GM18517 (cell line): ENCODE measurements around the gene DCTN5.
"Not testable (repeated sequence)": the region's sequence is repeated elsewhere in the genome, so short reads cannot be mapped to it uniquely, and the experiment has no call there.

Experiments
- ATAC-seq: cut with Tn5 transposase; IDR thresholded peaks from one replicate; pipeline ENCODE4 v1.9.1; 2021; ENCODE audit warnings: mild to moderate bottlenecking, moderate library complexity; ENCODE audit not compliant: unreplicated experiment

DCTN5 gene

GRCh38 chr16:23691483-23692189, 50.4 kb downstream of the DCTN5 start:
- ATAC-seq: no peak

GRCh38 chr16:23692190-23692837, 51.0 kb downstream of the DCTN5 start:
- no peak for ATAC-seq

- ATAC-seq: no peak
These were observed 53.0 kb downstream of the DCTN5 start for GRCh38 chr16:23694265-23694643.

GRCh38 chr16:23694644-23695373, 53.5 kb downstream of the DCTN5 start:
- no peak for ATAC-seq

GRCh38 chr16:23695756-23696155, 54.5 kb downstream of the DCTN5 start:
- ATAC-seq: no peak

- ATAC-seq: no peak
These were observed 57.8 kb downstream of the DCTN5 start for GRCh38 chr16:23699100-23699499.

GRCh38 chr16:23700093-23700492, 58.8 kb downstream of the DCTN5 start:
- ATAC-seq: no peak

- ATAC-seq: no peak
These were observed 59.2 kb downstream of the DCTN5 start for GRCh38 chr16:23700509-23700908.

GRCh38 chr16:23701045-23701444, 59.8 kb downstream of the DCTN5 start:
- no peak for ATAC-seq

- no peak for ATAC-seq
These were observed 61.7 kb downstream of the DCTN5 start for GRCh38 chr16:23702951-23703350.

GRCh38 chr16:23704772-23705516, 63.7 kb downstream of the DCTN5 start:
- ATAC-seq: no peak

GRCh38 chr16:23705517-23705902, 64.2 kb downstream of the DCTN5 start:
- no peak for ATAC-seq

- ATAC-seq: no peak
These were observed 65.2 kb downstream of the DCTN5 start for GRCh38 chr16:23706439-23706838.

GRCh38 chr16:23709536-23709935, 68.3 kb downstream of the DCTN5 start:
- ATAC-seq: no peak

- ATAC-seq: no peak
These were observed 68.7 kb downstream of the DCTN5 start for GRCh38 chr16:23710008-23710407.

GRCh38 chr16:23710504-23710903, 69.2 kb downstream of the DCTN5 start:
- no peak for ATAC-seq

GRCh38 chr16:23711785-23712184, 70.5 kb downstream of the DCTN5 start:
- no peak for ATAC-seq

GRCh38 chr16:23712976-23713375, 71.7 kb downstream of the DCTN5 start, which contains the start of gene ERN2:
Gene ERN2 (minus strand): TSS chr16:23713222. CDS start chr16:23713187, 35 bp downstream.
- no peak for ATAC-seq

- no peak for ATAC-seq
These were observed 75.2 kb downstream of the DCTN5 start for GRCh38 chr16:23716484-23716883.

- ATAC-seq: not testable (repeated sequence)
These were observed 81.5 kb downstream of the DCTN5 start for GRCh38 chr16:23722613-23723240.
